WTC11 (cell line): ENCODE results near the gene AFF2. TPM values are rescaled to one million over a fixed set of nuclear protein-coding genes. Genes with fewer than 3 reads are reported as not detected.

Experiments used
- ATAC-seq: fragments of 200-7000 bp; cut with Tn5 transposase; 2 replicates; pipeline ENCODE4 v1.10.0; 2021; ENCODE audit warnings: mild to moderate bottlenecking, moderate library complexity
- CTCF ChIA-PET: fragments of 300-600 bp; sonication (Branson Sonifier 250); formaldehyde crosslinking; loops from one replicate; lab custom pipeline; 2021; ENCODE audit warnings: antibody characterized with exemption; lab: Charles Lee
- POLR2A ChIA-PET: fragments of 350-600 bp; sonication (Branson Sonifier 250); formaldehyde crosslinking; loops from one replicate; lab custom pipeline; 2021; ENCODE audit warnings: antibody characterized with exemption; lab: Charles Lee
- DNase-seq: peaks from one replicate; pipeline ENCODE4 v3.0.0; 2021; ENCODE audit warnings: low spot score
- H3K27ac Mint-ChIP-seq: 2 replicates; pipeline ENCODE4 v1.8.0; 2021; ENCODE audit warnings: mixed read lengths
- H3K27me3 Mint-ChIP-seq: 2 replicates; pipeline ENCODE4 v1.8.0; 2021; ENCODE audit warnings: low read depth, mild to moderate bottlenecking, moderate library complexity, mixed read lengths
- H3K36me3 Mint-ChIP-seq: 2 replicates; pipeline ENCODE4 v1.8.0; 2021; ENCODE audit warnings: mixed read lengths
- H3K4me1 Mint-ChIP-seq: 2 replicates; pipeline ENCODE4 v1.8.0; 2022; ENCODE audit warnings: mixed read lengths
- H3K4me3 Mint-ChIP-seq: 2 replicates; pipeline ENCODE4 v1.8.0; 2021; ENCODE audit warnings: mild to moderate bottlenecking, moderate library complexity, mixed read lengths
- H3K9me3 Mint-ChIP-seq: 2 replicates; pipeline ENCODE4 v1.8.0; 2021; ENCODE audit warnings: mixed read lengths
- E2F4 ChIP-seq: sonication (generic); formaldehyde crosslinking; IDR thresholded peaks from 2 replicates; pipeline ENCODE4 v1.8.1; 2022; ENCODE audit warnings: low read depth, mild to moderate bottlenecking, moderate library complexity, missing genetic modification reagents, borderline replicate concordance
- ELF4 ChIP-seq: sonication (generic); formaldehyde crosslinking; IDR thresholded peaks from 2 replicates; pipeline ENCODE4 v1.8.1; 2022; ENCODE audit warnings: low read depth, mild to moderate bottlenecking, moderate library complexity, missing genetic modification reagents
- FOXK1 ChIP-seq: sonication (generic); formaldehyde crosslinking; IDR thresholded peaks from 2 replicates; pipeline ENCODE4 v1.8.0; 2022; ENCODE audit warnings: mild to moderate bottlenecking, moderate library complexity, missing genetic modification reagents
- USF2 ChIP-seq: sonication (generic); formaldehyde crosslinking; IDR thresholded peaks from 2 replicates; pipeline ENCODE4 v1.8.1; 2023; ENCODE audit warnings: mild to moderate bottlenecking, missing genetic modification reagents, moderate library complexity
- ZNF121 ChIP-seq: sonication (generic); formaldehyde crosslinking; IDR thresholded peaks from 2 replicates; pipeline ENCODE4 v1.8.0; 2023; ENCODE audit warnings: missing genetic modification reagents
- ZNF219 ChIP-seq: sonication (generic); formaldehyde crosslinking; IDR thresholded peaks from 2 replicates; pipeline ENCODE4 v1.8.0; 2023; ENCODE audit warnings: missing genetic modification reagents, mild to moderate bottlenecking, borderline replicate concordance
- ZNF425 ChIP-seq: fragments of 250-450 bp; sonication (Bioruptor Pico); conservative IDR thresholded peaks from 2 replicates; pipeline ENCODE4 v1.9.0; 2021; ENCODE audit warnings: mild to moderate bottlenecking
- total RNA-seq: library from RNA; stranded (reverse); gene quantifications from 3 replicates; pipeline ENCODE4 v1.2.3, GENCODE V29; 2021
- TF ChIP-seq, protein P1 (sequence below): sonication (generic); formaldehyde crosslinking; IDR thresholded peaks from 2 replicates; pipeline ENCODE4 v1.8.0; 2022; ENCODE audit warnings: mild to moderate bottlenecking, missing genetic modification reagents
- TF ChIP-seq, protein P2 (sequence below): fragments of 200-600 bp; IDR thresholded peaks from 2 replicates; pipeline ENCODE4 v1.8.0; 2022; ENCODE audit warnings: antibody characterized with exemption
- TF ChIP-seq, protein P3 (sequence below): fragments of 250-450 bp; sonication (Bioruptor Pico); IDR thresholded peaks from 2 replicates; pipeline ENCODE4 v1.9.0; 2021; ENCODE audit warnings: mild to moderate bottlenecking, borderline replicate concordance
- TF ChIP-seq, protein P4 (sequence below): sonication (generic); formaldehyde crosslinking; IDR thresholded peaks from 2 replicates; pipeline ENCODE4 v1.8.0; 2022; ENCODE audit warnings: missing genetic modification reagents

AFF2 gene
- total RNA-seq, 1 experiment from 2014 or later = 7.6 TPM

DNA sequence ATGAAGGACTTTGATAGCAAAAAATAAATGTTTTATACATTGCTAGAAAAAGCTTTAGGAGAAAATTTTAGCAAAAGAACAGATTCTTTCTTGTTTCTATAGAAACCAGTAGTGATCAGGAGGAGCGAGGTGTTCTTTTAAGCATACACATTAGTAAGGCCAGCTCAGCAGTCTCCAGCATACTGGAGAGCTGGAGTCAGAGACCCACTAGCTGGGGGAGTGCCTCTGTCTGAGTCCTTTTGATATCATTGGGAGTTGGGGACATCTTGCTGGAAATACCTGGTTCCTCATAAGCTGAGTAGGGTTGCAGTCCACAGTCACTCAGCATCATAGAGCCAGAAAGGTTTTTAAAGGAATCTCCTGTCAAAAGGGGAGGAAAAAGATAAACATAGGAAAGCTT is 67.4 kb downstream of the AFF2 start (continued):
- no peak for TF ChIP-seq USF2 (CRISPR knock-in tag)
- TF ChIP-seq, protein P1, sequence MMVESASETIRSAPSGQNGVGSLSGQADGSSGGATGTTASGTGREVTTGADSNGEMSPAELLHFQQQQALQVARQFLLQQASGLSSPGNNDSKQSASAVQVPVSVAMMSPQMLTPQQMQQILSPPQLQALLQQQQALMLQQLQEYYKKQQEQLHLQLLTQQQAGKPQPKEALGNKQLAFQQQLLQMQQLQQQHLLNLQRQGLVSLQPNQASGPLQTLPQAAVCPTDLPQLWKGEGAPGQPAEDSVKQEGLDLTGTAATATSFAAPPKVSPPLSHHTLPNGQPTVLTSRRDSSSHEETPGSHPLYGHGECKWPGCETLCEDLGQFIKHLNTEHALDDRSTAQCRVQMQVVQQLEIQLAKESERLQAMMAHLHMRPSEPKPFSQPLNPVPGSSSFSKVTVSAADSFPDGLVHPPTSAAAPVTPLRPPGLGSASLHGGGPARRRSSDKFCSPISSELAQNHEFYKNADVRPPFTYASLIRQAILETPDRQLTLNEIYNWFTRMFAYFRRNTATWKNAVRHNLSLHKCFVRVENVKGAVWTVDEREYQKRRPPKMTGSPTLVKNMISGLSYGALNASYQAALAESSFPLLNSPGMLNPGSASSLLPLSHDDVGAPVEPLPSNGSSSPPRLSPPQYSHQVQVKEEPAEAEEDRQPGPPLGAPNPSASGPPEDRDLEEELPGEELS (CRISPR knock-in tag) = no peak
- no peak for TF ChIP-seq FOXK1 (CRISPR knock-in tag)
- no peak for TF ChIP-seq ZNF121 (CRISPR knock-in tag)
- TF ChIP-seq ZNF219 = no peak

DNA sequence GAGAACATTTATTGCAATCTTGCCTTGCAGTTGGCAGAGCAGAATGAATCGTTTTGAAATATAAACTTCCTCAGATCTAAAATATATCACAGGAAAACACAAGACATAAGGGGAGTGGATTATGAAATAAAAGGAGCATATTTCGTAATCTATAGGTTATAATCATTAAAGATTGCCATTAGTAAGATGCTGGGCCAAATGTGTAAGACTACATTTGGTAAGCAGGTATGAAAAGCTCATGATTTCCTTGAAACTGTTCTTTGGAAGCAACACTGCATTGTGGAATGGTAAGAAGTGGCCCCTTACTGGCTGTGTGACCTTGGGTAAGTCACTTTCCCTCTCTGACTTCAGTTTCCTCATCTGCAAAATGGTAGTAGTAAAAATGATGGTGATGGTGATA is 68.3 kb downstream of the AFF2 start:
- Mint-ChIP-seq H3K9me3 (no peaks in the 10 kb centered on the region), H3K27ac (no peak overlapping the region), H3K4me1 (peaks cover 15% of the 10 kb centered on the region), H3K27me3 (peaks cover 3% of the 10 kb centered on the region), H3K4me3 (no peak overlapping the region), H3K36me3 (no peaks in the 10 kb centered on the region)
- no peak for TF ChIP-seq ELF4 (CRISPR knock-in tag)
- TF ChIP-seq, protein P2, sequence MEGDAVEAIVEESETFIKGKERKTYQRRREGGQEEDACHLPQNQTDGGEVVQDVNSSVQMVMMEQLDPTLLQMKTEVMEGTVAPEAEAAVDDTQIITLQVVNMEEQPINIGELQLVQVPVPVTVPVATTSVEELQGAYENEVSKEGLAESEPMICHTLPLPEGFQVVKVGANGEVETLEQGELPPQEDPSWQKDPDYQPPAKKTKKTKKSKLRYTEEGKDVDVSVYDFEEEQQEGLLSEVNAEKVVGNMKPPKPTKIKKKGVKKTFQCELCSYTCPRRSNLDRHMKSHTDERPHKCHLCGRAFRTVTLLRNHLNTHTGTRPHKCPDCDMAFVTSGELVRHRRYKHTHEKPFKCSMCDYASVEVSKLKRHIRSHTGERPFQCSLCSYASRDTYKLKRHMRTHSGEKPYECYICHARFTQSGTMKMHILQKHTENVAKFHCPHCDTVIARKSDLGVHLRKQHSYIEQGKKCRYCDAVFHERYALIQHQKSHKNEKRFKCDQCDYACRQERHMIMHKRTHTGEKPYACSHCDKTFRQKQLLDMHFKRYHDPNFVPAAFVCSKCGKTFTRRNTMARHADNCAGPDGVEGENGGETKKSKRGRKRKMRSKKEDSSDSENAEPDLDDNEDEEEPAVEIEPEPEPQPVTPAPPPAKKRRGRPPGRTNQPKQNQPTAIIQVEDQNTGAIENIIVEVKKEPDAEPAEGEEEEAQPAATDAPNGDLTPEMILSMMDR = no peak
- no peak for TF ChIP-seq E2F4 (CRISPR knock-in tag)
- no peak for TF ChIP-seq ZNF425 (CRISPR knock-in tag)
- TF ChIP-seq, protein P3, sequence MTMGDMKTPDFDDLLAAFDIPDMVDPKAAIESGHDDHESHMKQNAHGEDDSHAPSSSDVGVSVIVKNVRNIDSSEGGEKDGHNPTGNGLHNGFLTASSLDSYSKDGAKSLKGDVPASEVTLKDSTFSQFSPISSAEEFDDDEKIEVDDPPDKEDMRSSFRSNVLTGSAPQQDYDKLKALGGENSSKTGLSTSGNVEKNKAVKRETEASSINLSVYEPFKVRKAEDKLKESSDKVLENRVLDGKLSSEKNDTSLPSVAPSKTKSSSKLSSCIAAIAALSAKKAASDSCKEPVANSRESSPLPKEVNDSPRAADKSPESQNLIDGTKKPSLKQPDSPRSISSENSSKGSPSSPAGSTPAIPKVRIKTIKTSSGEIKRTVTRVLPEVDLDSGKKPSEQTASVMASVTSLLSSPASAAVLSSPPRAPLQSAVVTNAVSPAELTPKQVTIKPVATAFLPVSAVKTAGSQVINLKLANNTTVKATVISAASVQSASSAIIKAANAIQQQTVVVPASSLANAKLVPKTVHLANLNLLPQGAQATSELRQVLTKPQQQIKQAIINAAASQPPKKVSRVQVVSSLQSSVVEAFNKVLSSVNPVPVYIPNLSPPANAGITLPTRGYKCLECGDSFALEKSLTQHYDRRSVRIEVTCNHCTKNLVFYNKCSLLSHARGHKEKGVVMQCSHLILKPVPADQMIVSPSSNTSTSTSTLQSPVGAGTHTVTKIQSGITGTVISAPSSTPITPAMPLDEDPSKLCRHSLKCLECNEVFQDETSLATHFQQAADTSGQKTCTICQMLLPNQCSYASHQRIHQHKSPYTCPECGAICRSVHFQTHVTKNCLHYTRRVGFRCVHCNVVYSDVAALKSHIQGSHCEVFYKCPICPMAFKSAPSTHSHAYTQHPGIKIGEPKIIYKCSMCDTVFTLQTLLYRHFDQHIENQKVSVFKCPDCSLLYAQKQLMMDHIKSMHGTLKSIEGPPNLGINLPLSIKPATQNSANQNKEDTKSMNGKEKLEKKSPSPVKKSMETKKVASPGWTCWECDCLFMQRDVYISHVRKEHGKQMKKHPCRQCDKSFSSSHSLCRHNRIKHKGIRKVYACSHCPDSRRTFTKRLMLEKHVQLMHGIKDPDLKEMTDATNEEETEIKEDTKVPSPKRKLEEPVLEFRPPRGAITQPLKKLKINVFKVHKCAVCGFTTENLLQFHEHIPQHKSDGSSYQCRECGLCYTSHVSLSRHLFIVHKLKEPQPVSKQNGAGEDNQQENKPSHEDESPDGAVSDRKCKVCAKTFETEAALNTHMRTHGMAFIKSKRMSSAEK (CRISPR knock-in tag) = no peak
- TF ChIP-seq, protein P4, sequence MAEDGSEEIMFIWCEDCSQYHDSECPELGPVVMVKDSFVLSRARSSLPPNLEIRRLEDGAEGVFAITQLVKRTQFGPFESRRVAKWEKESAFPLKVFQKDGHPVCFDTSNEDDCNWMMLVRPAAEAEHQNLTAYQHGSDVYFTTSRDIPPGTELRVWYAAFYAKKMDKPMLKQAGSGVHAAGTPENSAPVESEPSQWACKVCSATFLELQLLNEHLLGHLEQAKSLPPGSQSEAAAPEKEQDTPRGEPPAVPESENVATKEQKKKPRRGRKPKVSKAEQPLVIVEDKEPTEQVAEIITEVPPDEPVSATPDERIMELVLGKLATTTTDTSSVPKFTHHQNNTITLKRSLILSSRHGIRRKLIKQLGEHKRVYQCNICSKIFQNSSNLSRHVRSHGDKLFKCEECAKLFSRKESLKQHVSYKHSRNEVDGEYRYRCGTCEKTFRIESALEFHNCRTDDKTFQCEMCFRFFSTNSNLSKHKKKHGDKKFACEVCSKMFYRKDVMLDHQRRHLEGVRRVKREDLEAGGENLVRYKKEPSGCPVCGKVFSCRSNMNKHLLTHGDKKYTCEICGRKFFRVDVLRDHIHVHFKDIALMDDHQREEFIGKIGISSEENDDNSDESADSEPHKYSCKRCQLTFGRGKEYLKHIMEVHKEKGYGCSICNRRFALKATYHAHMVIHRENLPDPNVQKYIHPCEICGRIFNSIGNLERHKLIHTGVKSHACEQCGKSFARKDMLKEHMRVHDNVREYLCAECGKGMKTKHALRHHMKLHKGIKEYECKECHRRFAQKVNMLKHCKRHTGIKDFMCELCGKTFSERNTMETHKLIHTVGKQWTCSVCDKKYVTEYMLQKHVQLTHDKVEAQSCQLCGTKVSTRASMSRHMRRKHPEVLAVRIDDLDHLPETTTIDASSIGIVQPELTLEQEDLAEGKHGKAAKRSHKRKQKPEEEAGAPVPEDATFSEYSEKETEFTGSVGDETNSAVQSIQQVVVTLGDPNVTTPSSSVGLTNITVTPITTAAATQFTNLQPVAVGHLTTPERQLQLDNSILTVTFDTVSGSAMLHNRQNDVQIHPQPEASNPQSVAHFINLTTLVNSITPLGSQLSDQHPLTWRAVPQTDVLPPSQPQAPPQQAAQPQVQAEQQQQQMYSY (CRISPR knock-in tag) = no peak
- ChIA-PET CTCF (no interaction called here), POLR2A (no interaction called here)
- no peak for DNase-seq
- ATAC-seq = no peak
